Brain microvascular endothelial cell (primary cell): Measurements from ENCODE around the gene BSDC1.

ENCODE experiments used
- DNase-seq: peaks from one replicate; pipeline ENCODE4 v3.0.0-alpha.2; 2020
- H3K27ac ChIP-seq: fragments of 250-450 bp; sonication (Bioruptor Pico); 2 replicates; pipeline ENCODE4 v1.5.1; 2020; ENCODE audit warnings: mild to moderate bottlenecking, moderate library complexity
- H3K27me3 ChIP-seq: fragments of 250-450 bp; sonication (Bioruptor Pico); replicated peaks from 2 replicates; pipeline ENCODE4 v1.5.1; 2020; ENCODE audit warnings: mild to moderate bottlenecking
- H3K36me3 ChIP-seq: fragments of 250-450 bp; sonication (Bioruptor Pico); replicated peaks from 2 replicates; pipeline ENCODE4 v1.5.1; 2020; ENCODE audit warnings: mild to moderate bottlenecking
- H3K4me3 ChIP-seq: 2 replicates; pipeline ENCODE4 v1.5.1; 2011; ENCODE audit warnings: low read depth, mild to moderate bottlenecking, control low read depth, low read length, moderate library complexity
- in situ Hi-C: cut with HindIII; loops from 2 replicates; pipeline ENCODE4 v1.10.0; 2017; ENCODE audit warnings: low sequenced_read_pairs, low pct_ligation_motif_present
- TF ChIP-seq, protein P1 (sequence below): IDR thresholded peaks from 2 replicates; pipeline ENCODE4 v1.5.1; 2011; ENCODE audit warnings: low read depth, mild to moderate bottlenecking, moderate library complexity, low read length, control low read depth, inconsistent platforms; ENCODE audit errors: missing control alignments

BSDC1 gene

DNA sequence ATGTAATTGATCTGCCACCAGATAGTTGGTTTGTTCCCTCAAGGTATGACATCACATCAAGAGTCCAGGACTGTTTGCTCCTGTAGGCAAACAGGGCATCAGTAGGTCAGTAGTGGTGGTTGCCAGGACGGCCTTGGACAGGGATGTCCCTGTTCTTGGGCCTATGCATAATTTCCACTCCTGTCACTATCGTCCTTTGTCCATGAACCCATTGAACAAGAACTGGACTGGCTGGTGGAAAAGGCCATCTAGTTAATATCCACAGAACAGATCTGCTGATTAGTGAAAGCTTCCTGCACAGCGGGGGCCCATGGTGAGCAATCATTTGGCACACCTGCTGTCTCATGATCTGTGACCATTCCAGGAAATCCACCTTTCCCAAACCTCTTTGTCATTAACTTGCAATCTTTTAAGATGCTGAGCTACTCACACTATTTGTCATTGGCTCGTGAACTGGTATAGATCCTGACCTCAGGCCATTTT is 12.4 kb upstream of the BSDC1 start:
- TF ChIP-seq, protein P1, sequence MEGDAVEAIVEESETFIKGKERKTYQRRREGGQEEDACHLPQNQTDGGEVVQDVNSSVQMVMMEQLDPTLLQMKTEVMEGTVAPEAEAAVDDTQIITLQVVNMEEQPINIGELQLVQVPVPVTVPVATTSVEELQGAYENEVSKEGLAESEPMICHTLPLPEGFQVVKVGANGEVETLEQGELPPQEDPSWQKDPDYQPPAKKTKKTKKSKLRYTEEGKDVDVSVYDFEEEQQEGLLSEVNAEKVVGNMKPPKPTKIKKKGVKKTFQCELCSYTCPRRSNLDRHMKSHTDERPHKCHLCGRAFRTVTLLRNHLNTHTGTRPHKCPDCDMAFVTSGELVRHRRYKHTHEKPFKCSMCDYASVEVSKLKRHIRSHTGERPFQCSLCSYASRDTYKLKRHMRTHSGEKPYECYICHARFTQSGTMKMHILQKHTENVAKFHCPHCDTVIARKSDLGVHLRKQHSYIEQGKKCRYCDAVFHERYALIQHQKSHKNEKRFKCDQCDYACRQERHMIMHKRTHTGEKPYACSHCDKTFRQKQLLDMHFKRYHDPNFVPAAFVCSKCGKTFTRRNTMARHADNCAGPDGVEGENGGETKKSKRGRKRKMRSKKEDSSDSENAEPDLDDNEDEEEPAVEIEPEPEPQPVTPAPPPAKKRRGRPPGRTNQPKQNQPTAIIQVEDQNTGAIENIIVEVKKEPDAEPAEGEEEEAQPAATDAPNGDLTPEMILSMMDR: no peak
- no peaks in the 10 kb centered on the region for H3K27me3 ChIP-seq
- H3K27ac ChIP-seq: no peak overlapping the region
- in situ Hi-C loops: no loop called here
- no peak overlapping the region for H3K4me3 ChIP-seq
- DNase-seq: no peak
- H3K36me3 ChIP-seq: no peaks in the 10 kb centered on the region

DNA sequence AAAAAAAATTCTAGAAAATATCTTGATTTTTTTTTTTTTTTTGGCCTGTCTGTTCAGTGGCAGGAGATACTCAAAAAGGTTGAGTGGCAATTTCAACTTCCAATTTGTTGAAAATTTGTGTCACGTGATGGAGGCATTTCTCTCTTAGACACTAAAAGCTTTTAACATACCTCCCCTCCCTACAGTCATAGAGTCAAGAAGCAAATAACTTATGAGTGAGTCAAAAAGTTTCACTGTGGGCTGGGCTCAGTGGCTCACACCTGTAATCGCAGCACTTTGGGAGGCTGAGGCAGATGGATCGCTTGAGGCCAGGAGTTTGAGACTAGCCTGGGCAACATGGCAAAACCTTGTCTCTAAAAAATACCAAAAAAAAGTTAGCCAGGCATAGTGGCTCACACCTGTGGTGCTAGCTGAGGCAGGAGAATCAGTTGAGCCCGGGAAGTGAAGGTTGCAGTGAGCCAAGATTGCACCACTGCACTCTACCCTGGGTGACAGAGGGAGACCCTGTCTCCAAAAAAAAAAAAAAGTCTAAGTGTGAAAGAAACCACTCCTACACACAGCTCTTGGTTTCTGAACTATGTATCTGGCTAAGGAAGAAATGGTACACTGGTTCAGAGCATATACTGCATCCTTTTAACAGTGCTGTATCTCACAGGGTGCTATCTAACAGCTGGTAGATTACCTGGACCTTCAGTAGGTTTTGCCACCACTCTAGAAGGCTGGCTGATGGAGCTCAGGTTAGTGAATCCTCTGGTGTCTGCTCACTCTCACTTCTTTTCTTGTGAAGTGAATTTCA is 11.6 kb upstream of the BSDC1 start:
- in situ Hi-C loops: no loop called here
- no peak for DNase-seq
- no peaks in the 10 kb centered on the region for H3K36me3 ChIP-seq
- no peaks in the 10 kb centered on the region for H3K27me3 ChIP-seq
- TF ChIP-seq, protein P1: no peak
- H3K4me3 ChIP-seq: no peak overlapping the region
- H3K27ac ChIP-seq: no peak overlapping the region

DNA sequence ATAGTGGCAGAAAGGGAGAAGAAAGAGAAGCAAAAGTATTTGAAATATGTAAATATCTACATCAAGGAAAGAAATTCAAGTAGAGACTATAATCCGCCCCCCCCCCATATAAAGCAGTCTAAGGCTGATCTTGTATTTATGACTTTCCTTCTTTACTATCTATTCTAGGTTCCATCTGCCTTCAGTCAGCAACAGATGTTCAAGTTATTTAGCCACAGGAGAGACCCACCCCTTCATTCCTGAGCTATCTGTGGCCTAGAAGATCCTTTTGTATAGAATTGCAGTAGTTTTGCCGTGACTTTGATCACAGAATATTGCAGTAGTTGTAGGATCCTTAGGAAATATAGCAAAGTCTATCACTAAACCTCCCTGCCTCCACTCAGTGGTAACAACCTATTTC is 10.7 kb upstream of the BSDC1 start:
- Histone ChIP-seq H3K27ac (no peak overlapping the region), H3K4me3 (no peak overlapping the region), H3K27me3 (no peaks in the 10 kb centered on the region), H3K36me3 (no peaks in the 10 kb centered on the region)
- in situ Hi-C loops: no loop called here
- TF ChIP-seq, protein P1: no peak
- DNase-seq: no peak

- TF ChIP-seq, protein P1: peak; percentile 95
- in situ Hi-C loops: no loop called here
- no peaks in the 10 kb centered on the region for H3K27me3 ChIP-seq
- no peak overlapping the region for H3K27ac ChIP-seq
- DNase-seq: peak; percentile 67
- no peaks in the 10 kb centered on the region for H3K36me3 ChIP-seq
- H3K4me3 ChIP-seq: no peak overlapping the region
These were observed 6.8 kb upstream of the BSDC1 start for GRCh38 chr1:32400876-32401631.

- H3K36me3 ChIP-seq: no peaks in the 10 kb centered on the region
- TF ChIP-seq, protein P1: no peak
- H3K27me3 ChIP-seq: no peaks in the 10 kb centered on the region
- H3K4me3 ChIP-seq: no peak overlapping the region
- no peak for DNase-seq
- in situ Hi-C loops: no loop called here
- no peak overlapping the region for H3K27ac ChIP-seq
These were observed 5.6 kb upstream of the BSDC1 start for GRCh38 chr1:32399843-32400242.
